K562 (cell line): ENCODE measurements around the gene GATC. TPM values are rescaled to one million over a fixed set of nuclear protein-coding genes. Genes with fewer than 3 reads are reported as not detected.
"Not testable (repeated sequence)": the region's sequence is repeated elsewhere in the genome, so short reads cannot be mapped to it uniquely, and the experiment has no call there.

Experiments used
- ADNP ChIP-seq: fragments of 200-800 bp; sonication (Bioruptor generic); IDR thresholded peaks from 2 replicates; pipeline ENCODE4 v1.6.1; 2016; ENCODE audit warnings: missing genetic modification characterization, missing compliant biosample characterization
- BHLHE40 ChIP-seq: IDR thresholded peaks from 2 replicates; pipeline ENCODE4 v1.6.1; 2011; ENCODE audit warnings: low read length, improper control_type of control experiment
- CBFA2T2 ChIP-seq: fragments of 450-650 bp; conservative IDR thresholded peaks from 2 replicates; pipeline ENCODE4 v1.6.1; 2017; ENCODE audit warnings: mild to moderate bottlenecking
- CTBP1 ChIP-seq: fragments of 450-650 bp; IDR thresholded peaks from 2 replicates; pipeline ENCODE4 v1.6.1; 2016; ENCODE audit warnings: borderline replicate concordance
- ESRRA ChIP-seq: fragments of 450-650 bp; IDR thresholded peaks from 2 replicates; pipeline ENCODE4 v1.6.1; 2014; ENCODE audit warnings: low read depth, mild to moderate bottlenecking, moderate library complexity, borderline replicate concordance
- FOSL1 ChIP-seq: fragments of 200-800 bp; sonication (Bioruptor generic); conservative IDR thresholded peaks from 2 replicates; pipeline ENCODE4 v1.6.1; 2016; ENCODE audit warnings: missing genetic modification characterization, missing compliant biosample characterization
- GATA2 ChIP-seq: sonication (generic); formaldehyde crosslinking; IDR thresholded peaks from 2 replicates; pipeline ENCODE4 v1.4.0; 2020; ENCODE audit warnings: mild to moderate bottlenecking, missing genetic modification reagents
- JUND ChIP-seq, 2 experiments: IDR thresholded peaks; 2 replicates in 1 of 2; 3 replicates in 1 of 2; pipeline ENCODE4 v1.6.1; 2011; ENCODE audit warnings: borderline replicate concordance in 2 of 2, low read depth in 2 of 2, low read length in 2 of 2, improper control_type of control experiment in 1 of 2, missing biosample characterization in 1 of 2, missing genetic modification characterization in 1 of 2, missing genetic modification reagents in 1 of 2
- KLF16 ChIP-seq: IDR thresholded peaks from 2 replicates; pipeline ENCODE4 v1.6.1; 2016; ENCODE audit warnings: antibody characterized with exemption
- NCOR1 ChIP-seq: fragments of 450-650 bp; IDR thresholded peaks from 2 replicates; pipeline ENCODE4 v1.6.1; 2016; ENCODE audit warnings: mild to moderate bottlenecking, moderate library complexity
- NFIC ChIP-seq: fragments of 450-650 bp; IDR thresholded peaks from 2 replicates; pipeline ENCODE4 v1.6.1; 2017; ENCODE audit warnings: mild to moderate bottlenecking, inconsistent platforms
- PML ChIP-seq: IDR thresholded peaks from 2 replicates; pipeline ENCODE4 v1.6.1; 2012; ENCODE audit warnings: low read length, inconsistent platforms
- POLR2AphosphoS5 ChIP-seq: IDR thresholded peaks from 2 replicates; pipeline ENCODE4 v1.6.1; 2011; ENCODE audit warnings: mild to moderate bottlenecking, low read depth, low read length, moderate library complexity; ENCODE audit not compliant: control insufficient read depth, insufficient read depth
- RAD51 ChIP-seq: fragments of 450-650 bp; IDR thresholded peaks from 2 replicates; pipeline ENCODE4 v1.7.1; 2016; ENCODE audit warnings: low read depth, mild to moderate bottlenecking, borderline replicate concordance
- RCOR1 ChIP-seq, 2 experiments: IDR thresholded peaks; 2 replicates each; pipeline ENCODE4 v1.6.1; 2012; ENCODE audit warnings: low read depth in 2 of 2, low read length in 2 of 2, borderline replicate concordance in 1 of 2, improper control_type of control experiment in 1 of 2
- RFX1 ChIP-seq: fragments of 450-650 bp; IDR thresholded peaks from 2 replicates; pipeline ENCODE4 v1.6.1; 2016; ENCODE audit warnings: mild to moderate bottlenecking, moderate library complexity
- SOX6 ChIP-seq: fragments of 450-650 bp; IDR thresholded peaks from 2 replicates; pipeline ENCODE4 v1.6.1; 2014; ENCODE audit warnings: mild to moderate bottlenecking
- STAT5A ChIP-seq: IDR thresholded peaks from 2 replicates; pipeline ENCODE4 v1.6.1; 2012; ENCODE audit warnings: low read length, inconsistent platforms, borderline replicate concordance
- TEAD4 ChIP-seq, 2 experiments: sonication (generic) in 1 of 2; formaldehyde crosslinking in 1 of 2; IDR thresholded peaks; 2 replicates each; pipeline versions ENCODE4 v1.6.1 to v1.8.0; 2012 to 2022; ENCODE audit warnings: borderline replicate concordance in 1 of 2, inconsistent platforms in 1 of 2, low read length in 1 of 2, mild to moderate bottlenecking in 1 of 2, missing genetic modification reagents in 1 of 2
- polyA plus RNA-seq, 8 experiments: library from polyadenylated mRNA; depleted of rRNA in 4 of 8; stranded (reverse) in 5 of 8; unstranded in 3 of 8; fragments of >200 nt; fragmentation: Nextera tagmentation in 2 of 8; fragmentation: Illumina TruSeq in 1 of 8; extraction: Ambion mirVana in 2 of 8; extraction: Trizol in 1 of 8; gene quantifications; 2 replicates each; pipeline versions ENCODE4 v1.2.1 to v1.2.3, GENCODE V29; 2011 to 2014; ENCODE audit warnings: inconsistent platforms in 1 of 8, missing spikeins in 1 of 8
- total RNA-seq, 7 experiments: library from RNA; depleted of rRNA in 6 of 7; stranded (reverse); fragments of >200 nt in 6 of 7; fragmentation: Illumina TruSeq in 2 of 7; extraction: Trizol in 2 of 7; gene quantifications; 2 replicates each; pipeline versions ENCODE4 v1.2.1 to v1.2.3, GENCODE V29; 2011 to 2021; ENCODE audit warnings: low replicate concordance in 1 of 7
- TF ChIP-seq, protein P1 (sequence below), 2 experiments: fragments of 450-650 bp; conservative IDR thresholded peaks; 2 replicates each; pipeline ENCODE4 v1.6.1; 2017; ENCODE audit warnings: mild to moderate bottlenecking in 2 of 2, moderate library complexity in 2 of 2
- TF ChIP-seq, protein P2 (sequence below): fragments of 200-800 bp; sonication (Bioruptor generic); IDR thresholded peaks from 2 replicates; pipeline ENCODE4 v1.6.1; 2017; ENCODE audit warnings: missing genetic modification characterization, missing compliant biosample characterization
- TF ChIP-seq, protein P3 (sequence below): sonication (generic); formaldehyde crosslinking; IDR thresholded peaks from 2 replicates; pipeline ENCODE4 v1.8.0; 2022; ENCODE audit warnings: missing genetic modification reagents, mild to moderate bottlenecking, moderate library complexity, borderline replicate concordance
- TF ChIP-seq, protein P4 (sequence below): fragments of 450-650 bp; IDR thresholded peaks from 2 replicates; pipeline ENCODE4 v1.6.1; 2016

The GATC gene
- total and polyA plus RNA-seq, 9 of the 15 experiments (the other 6 are each of a cell fraction or from before 2014, with no cell fraction given): 5.8 to 52.6 (median 28.2) TPM

DNA sequence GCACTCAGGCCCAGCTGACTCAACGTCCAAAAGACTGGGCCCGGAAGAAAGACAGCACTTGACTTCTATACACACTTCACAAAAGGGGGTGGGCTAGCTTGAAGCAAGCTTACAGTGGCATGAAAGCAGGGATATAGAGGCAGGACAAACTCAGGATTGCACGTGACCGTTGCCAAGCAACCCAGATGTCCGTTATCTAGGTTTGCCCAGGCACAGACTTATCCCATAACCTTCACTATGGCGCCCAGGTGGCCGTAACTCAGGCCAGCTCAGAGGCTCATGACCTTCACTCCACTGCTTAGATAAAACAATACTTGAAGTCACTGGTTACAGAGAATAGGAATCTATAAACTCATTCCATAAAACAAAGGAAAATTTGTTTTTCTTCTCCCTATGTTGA lies 41.3 kb downstream of the GATC start (continued):
- peak; percentile 76 for TF ChIP-seq POLR2AphosphoS5
- TF ChIP-seq RCOR1 (IDR thresholded peaks at IDR 0.05; ENCODE audit: borderline replicate concordance in 1 of 2, low read depth in 2 of 2, low read length in 2 of 2): peak in 1 of 2 experiments; percentile 29; a peak in 1 of 4 replicates
- TF ChIP-seq, protein P1, sequence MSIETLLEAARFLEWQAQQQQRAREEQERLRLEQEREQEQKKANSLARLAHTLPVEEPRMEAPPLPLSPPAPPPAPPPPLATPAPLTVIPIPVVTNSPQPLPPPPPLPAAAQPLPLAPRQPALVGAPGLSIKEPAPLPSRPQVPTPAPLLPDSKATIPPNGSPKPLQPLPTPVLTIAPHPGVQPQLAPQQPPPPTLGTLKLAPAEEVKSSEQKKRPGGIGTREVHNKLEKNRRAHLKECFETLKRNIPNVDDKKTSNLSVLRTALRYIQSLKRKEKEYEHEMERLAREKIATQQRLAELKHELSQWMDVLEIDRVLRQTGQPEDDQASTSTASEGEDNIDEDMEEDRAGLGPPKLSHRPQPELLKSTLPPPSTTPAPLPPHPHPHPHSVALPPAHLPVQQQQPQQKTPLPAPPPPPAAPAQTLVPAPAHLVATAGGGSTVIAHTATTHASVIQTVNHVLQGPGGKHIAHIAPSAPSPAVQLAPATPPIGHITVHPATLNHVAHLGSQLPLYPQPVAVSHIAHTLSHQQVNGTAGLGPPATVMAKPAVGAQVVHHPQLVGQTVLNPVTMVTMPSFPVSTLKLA (conservative IDR thresholded peaks at IDR 0.05): peak in 1 of 2 experiments; percentile 32; a peak in 1 of 4 replicates
- peak; percentile 70 for TF ChIP-seq KLF16
- TF ChIP-seq BHLHE40: peak; percentile 94
- peak; percentile 34; the same call in 1 of the 2 replicates for TF ChIP-seq CTBP1
- TF ChIP-seq SOX6: 0 out of 2 replicates have a peak, but pooled peaks have one; percentile 48
- TF ChIP-seq ESRRA: peak; percentile 60
- TF ChIP-seq, protein P2, sequence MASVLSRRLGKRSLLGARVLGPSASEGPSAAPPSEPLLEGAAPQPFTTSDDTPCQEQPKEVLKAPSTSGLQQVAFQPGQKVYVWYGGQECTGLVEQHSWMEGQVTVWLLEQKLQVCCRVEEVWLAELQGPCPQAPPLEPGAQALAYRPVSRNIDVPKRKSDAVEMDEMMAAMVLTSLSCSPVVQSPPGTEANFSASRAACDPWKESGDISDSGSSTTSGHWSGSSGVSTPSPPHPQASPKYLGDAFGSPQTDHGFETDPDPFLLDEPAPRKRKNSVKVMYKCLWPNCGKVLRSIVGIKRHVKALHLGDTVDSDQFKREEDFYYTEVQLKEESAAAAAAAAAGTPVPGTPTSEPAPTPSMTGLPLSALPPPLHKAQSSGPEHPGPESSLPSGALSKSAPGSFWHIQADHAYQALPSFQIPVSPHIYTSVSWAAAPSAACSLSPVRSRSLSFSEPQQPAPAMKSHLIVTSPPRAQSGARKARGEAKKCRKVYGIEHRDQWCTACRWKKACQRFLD: peak; percentile 71; the same call in 1 of the 2 replicates
- TF ChIP-seq STAT5A: peak; percentile 60
- peak; percentile 93 for TF ChIP-seq RFX1
- TF ChIP-seq, protein P3, sequence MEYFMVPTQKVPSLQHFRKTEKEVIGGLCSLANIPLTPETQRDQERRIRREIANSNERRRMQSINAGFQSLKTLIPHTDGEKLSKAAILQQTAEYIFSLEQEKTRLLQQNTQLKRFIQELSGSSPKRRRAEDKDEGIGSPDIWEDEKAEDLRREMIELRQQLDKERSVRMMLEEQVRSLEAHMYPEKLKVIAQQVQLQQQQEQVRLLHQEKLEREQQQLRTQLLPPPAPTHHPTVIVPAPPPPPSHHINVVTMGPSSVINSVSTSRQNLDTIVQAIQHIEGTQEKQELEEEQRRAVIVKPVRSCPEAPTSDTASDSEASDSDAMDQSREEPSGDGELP: peak; percentile 63; the same call in 1 of the 2 replicates
- peak; percentile 57; the same call in 1 of the 2 replicates for TF ChIP-seq RAD51
- TF ChIP-seq, protein P4, sequence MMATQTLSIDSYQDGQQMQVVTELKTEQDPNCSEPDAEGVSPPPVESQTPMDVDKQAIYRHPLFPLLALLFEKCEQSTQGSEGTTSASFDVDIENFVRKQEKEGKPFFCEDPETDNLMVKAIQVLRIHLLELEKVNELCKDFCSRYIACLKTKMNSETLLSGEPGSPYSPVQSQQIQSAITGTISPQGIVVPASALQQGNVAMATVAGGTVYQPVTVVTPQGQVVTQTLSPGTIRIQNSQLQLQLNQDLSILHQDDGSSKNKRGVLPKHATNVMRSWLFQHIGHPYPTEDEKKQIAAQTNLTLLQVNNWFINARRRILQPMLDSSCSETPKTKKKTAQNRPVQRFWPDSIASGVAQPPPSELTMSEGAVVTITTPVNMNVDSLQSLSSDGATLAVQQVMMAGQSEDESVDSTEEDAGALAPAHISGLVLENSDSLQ: peak; percentile 44
- 0 out of 2 replicates have a peak, but pooled peaks have one; percentile 16 for TF ChIP-seq GATA2 (CRISPR knock-in tag)
- peak; percentile 85 for TF ChIP-seq CBFA2T2
- TF ChIP-seq TEAD4 (IDR thresholded peaks at IDR 0.05; ENCODE audit: low read length): peak; percentile 83
- TF ChIP-seq TEAD4 (CRISPR knock-in tag; IDR thresholded peaks at IDR 0.05; ENCODE audit: borderline replicate concordance): not testable (repeated sequence)
- TF ChIP-seq PML: 0 out of 2 replicates have a peak, but pooled peaks have one; percentile 34
- peak; percentile 62 for TF ChIP-seq FOSL1 (tag)
- TF ChIP-seq JUND (IDR thresholded peaks at IDR 0.05; ENCODE audit: borderline replicate concordance, low read depth, low read length): peak; percentile 58; the same call in 1 of the 2 replicates
- peak; percentile 16; the same call in 1 of the 3 replicates for TF ChIP-seq JUND (tag; IDR thresholded peaks at IDR 0.05; ENCODE audit: borderline replicate concordance, low read depth, low read length)
- peak; percentile 54 for TF ChIP-seq NFIC
- TF ChIP-seq NCOR1: peak; percentile 71
- 0 out of 2 replicates have a peak, but pooled peaks have one; percentile 45 for TF ChIP-seq ADNP
